Smooth muscle cell (in vitro differentiated cells): Measurements from ENCODE around the gene ATOX1. TPM values are rescaled to one million over a fixed set of nuclear protein-coding genes. Genes with fewer than 3 reads are reported as not detected.

ENCODE experiments used
- DNase-seq: peaks from one replicate; lab custom pipeline; 2025; ENCODE audit not compliant: unreplicated experiment; lab: John Stamatoyannopoulos, UW
- H2AFZ ChIP-seq: fragments of 200-600 bp; sonication (generic); 2 replicates; pipeline ENCODE4 v1.6.0; 2016; ENCODE audit warnings: antibody characterized with exemption, low read depth, mild to moderate bottlenecking
- H3F3A ChIP-seq: fragments of 200-600 bp; sonication (generic); 2 replicates; pipeline ENCODE4 v1.6.0; 2017; ENCODE audit warnings: antibody characterized with exemption, low read depth
- H3K27ac ChIP-seq: fragments of 200-600 bp; sonication (generic); 2 replicates; pipeline ENCODE4 v1.5.1; 2016; ENCODE audit warnings: low read depth, mild to moderate bottlenecking
- H3K27me3 ChIP-seq: fragments of 200-600 bp; sonication (generic); 2 replicates; pipeline ENCODE4 v1.6.1; 2016; ENCODE audit warnings: low read depth, mild to moderate bottlenecking
- H3K36me3 ChIP-seq: fragments of 200-600 bp; sonication (generic); 2 replicates; pipeline ENCODE4 v1.5.1; 2016; ENCODE audit warnings: low read depth
- H3K4me1 ChIP-seq: fragments of 200-600 bp; sonication (generic); 2 replicates; pipeline ENCODE4 v1.5.1; 2016; ENCODE audit warnings: low read depth
- H3K4me2 ChIP-seq: fragments of 200-600 bp; sonication (generic); 2 replicates; pipeline ENCODE4 v1.6.0; 2016; ENCODE audit warnings: mild to moderate bottlenecking
- H3K4me3 ChIP-seq: fragments of 200-600 bp; sonication (generic); 2 replicates; pipeline ENCODE4 v1.5.1; 2016; ENCODE audit warnings: mild to moderate bottlenecking
- H3K79me2 ChIP-seq: fragments of 200-600 bp; sonication (generic); 2 replicates; pipeline ENCODE4 v1.6.0; 2016; ENCODE audit warnings: low read depth, mild to moderate bottlenecking
- H3K9ac ChIP-seq: fragments of 200-600 bp; sonication (generic); 2 replicates; pipeline ENCODE4 v1.6.0; 2016; ENCODE audit warnings: low read depth
- H3K9me3 ChIP-seq: fragments of 200-600 bp; sonication (generic); replicated peaks from 2 replicates; pipeline ENCODE4 v1.5.1; 2016; ENCODE audit warnings: low read depth
- H4K20me1 ChIP-seq: fragments of 200-600 bp; sonication (generic); 2 replicates; pipeline ENCODE4 v1.6.0; 2016; ENCODE audit warnings: low read depth
- CTCF ChIP-seq: fragments of 200-600 bp; sonication (generic); IDR thresholded peaks from 2 replicates; pipeline ENCODE4 v1.5.1; 2017; ENCODE audit warnings: borderline replicate concordance, mild to moderate bottlenecking, antibody characterized with exemption; ENCODE audit not compliant: insufficient read depth, poor library complexity, severe bottlenecking
- WGBS: methylation state at CpG from one replicate; pipeline ENCODE4 v1.1.7; 2016; ENCODE audit warnings: low lambda C conversion rate; 5-methylcytosine and 5-hydroxymethylcytosine counted together
- polyA plus RNA-seq: library from polyadenylated mRNA; unstranded; fragments of >200 nt; fragmentation: Nextera tagmentation; extraction: Ambion mirVana; gene quantifications from 2 replicates; pipeline ENCODE4 v1.2.1, GENCODE V29; 2016
- total RNA-seq: library from RNA; depleted of rRNA; stranded (reverse); fragments of >200 nt; gene quantifications from 2 replicates; pipeline ENCODE4 v1.2.3, GENCODE V29; 2014

The ATOX1 gene
- total and polyA plus RNA-seq, 2 experiments from 2014 or later, result 73.3 to 315 TPM

GRCh38 chr5:151771259-151772028 is 13.0 kb upstream of the ATOX1 start, which contains the start of gene G3BP1:
TSS of gene G3BP1 (plus strand) at chr5:151771954. CDS start at chr5:151786621, 14,667 bp downstream.
- Histone ChIP-seq H3K27ac (peak within 1 kb of the TSS; percentile 94), H3K36me3 (no peaks in the 10 kb centered on the region), H3K4me2 (peak within 1 kb of the TSS; percentile 98), H3K4me3 (peak within 1 kb of the TSS; percentile 92), H3F3A (peaks cover 7% of the 10 kb centered on the region), H3K4me1 (peaks cover 32% of the 10 kb centered on the region), H3K9ac (peak within 1 kb of the TSS; percentile 88), H3K79me2 (peaks cover 43% of the 10 kb centered on the region), H2AFZ (peak within 1 kb of the TSS; percentile 80), H4K20me1 (peaks cover 44% of the 10 kb centered on the region), H3K9me3 (no peaks in the 10 kb centered on the region), H3K27me3 (no peaks in the 10 kb centered on the region)
- peak; percentile 59 for TF ChIP-seq CTCF
- WGBS, result under 1% methylated on average over 49 of the region's 49 CpGs
- DNase-seq, result peak; percentile 88

DNA sequence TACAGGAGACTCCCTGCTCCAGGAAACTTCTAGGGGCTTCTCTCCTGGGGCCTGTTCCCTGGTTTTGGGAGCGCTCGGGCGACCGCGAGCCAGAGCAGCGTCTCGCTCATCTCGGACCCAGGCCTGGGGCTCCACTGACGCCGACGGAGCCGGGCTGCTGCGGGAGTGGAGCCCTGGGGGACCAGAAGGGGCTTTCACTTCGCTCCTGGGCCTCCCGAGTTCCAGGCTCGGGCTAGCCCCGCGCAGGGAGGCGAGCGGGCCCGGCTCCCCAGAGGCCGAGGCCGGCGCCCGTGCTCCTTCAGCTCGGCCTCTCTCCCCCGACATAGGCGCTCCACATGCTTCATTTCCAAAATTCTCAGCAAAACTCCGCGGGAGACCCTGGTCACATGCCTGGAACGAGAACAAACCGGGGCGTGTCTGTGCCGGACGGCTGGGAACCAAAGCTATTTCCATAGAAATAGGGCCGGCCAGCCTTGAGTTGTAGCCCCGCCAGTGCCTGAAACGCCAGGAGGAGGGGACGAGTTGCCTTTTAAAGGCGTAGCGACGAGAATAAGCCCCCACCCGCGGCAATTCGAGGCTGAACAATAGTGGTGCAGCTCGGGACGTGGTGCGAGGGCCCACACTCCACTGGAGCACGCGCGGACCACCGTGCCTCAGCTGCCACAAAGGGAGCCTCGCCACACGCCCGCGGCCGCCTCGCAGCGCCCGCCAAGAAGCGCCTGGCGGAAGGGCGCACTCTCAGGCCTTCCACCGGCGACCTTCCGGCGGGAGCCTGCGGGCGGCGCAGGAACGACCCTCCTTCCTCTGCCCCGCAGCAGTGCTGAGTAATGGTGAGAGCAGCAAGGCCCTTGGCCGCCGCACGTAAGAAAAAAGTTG is 12.2 kb upstream of the ATOX1 start:
- peak overlapping the region; percentile 55 for H3K4me3 ChIP-seq
- TF ChIP-seq CTCF, result no peak
- peaks cover 35% of the 10 kb centered on the region for H3K79me2 ChIP-seq
- H3K27ac ChIP-seq, result peak overlapping the region; percentile 94
- peak overlapping the region; percentile 80 for H2AFZ ChIP-seq
- H3K9me3 ChIP-seq, result no peaks in the 10 kb centered on the region
- peaks cover 7% of the 10 kb centered on the region for H3F3A ChIP-seq
- peaks cover 35% of the 10 kb centered on the region for H4K20me1 ChIP-seq
- H3K4me2 ChIP-seq, result peak overlapping the region; percentile 88
- peaks cover 28% of the 10 kb centered on the region for H3K4me1 ChIP-seq
- H3K9ac ChIP-seq, result peak overlapping the region; percentile 84
- H3K36me3 ChIP-seq, result no peaks in the 10 kb centered on the region
- H3K27me3 ChIP-seq, result no peaks in the 10 kb centered on the region
- WGBS, result 8% methylated on average over 70 of the region's 75 CpGs
- DNase-seq, result peak; percentile 43

GRCh38 chr5:151766975-151767374 is 8.5 kb upstream of the ATOX1 start:
- H3K4me1 ChIP-seq, result peaks cover 9% of the 10 kb centered on the region
- H3K27ac ChIP-seq, result no peak overlapping the region
- no peaks in the 10 kb centered on the region for H3K9me3 ChIP-seq
- no peaks in the 10 kb centered on the region for H3K36me3 ChIP-seq
- H3K79me2 ChIP-seq, result no peaks in the 10 kb centered on the region
- no peak overlapping the region for H3K9ac ChIP-seq
- H3K4me2 ChIP-seq, result no peak overlapping the region
- no peak for DNase-seq
- H3K27me3 ChIP-seq, result no peaks in the 10 kb centered on the region
- H3K4me3 ChIP-seq, result no peak overlapping the region
- no peak for TF ChIP-seq CTCF
- H2AFZ ChIP-seq, result no peak overlapping the region
- peaks cover 7% of the 10 kb centered on the region for H3F3A ChIP-seq
- no peaks in the 10 kb centered on the region for H4K20me1 ChIP-seq
